ENCODE results near the gene ABCB11. TPM values are rescaled to one million over a fixed set of nuclear protein-coding genes. Genes with fewer than 3 reads are reported as not detected.

Gene ABCB11
- total RNA-seq, 1 donor from 2014 or later = 0.18 TPM

- Mint-ChIP-seq H3K27ac (no peak overlapping the region), H3K4me3 (no peak overlapping the region), H3K9me3 (no peaks in the 10 kb centered on the region), H3K27me3 (ENCODE audit: low read depth) (peaks cover 8% of the 10 kb centered on the region), H3K36me3 (no peaks in the 10 kb centered on the region), H3K4me1 (no peaks in the 10 kb centered on the region)
- no peak for TF ChIP-seq CTCF (IDR thresholded peaks at IDR 0.05; ENCODE audit: unreplicated experiment)
- DNase-seq (ENCODE audit: low spot score in 2 of 2, unreplicated experiment in 2 of 2) = no peak
These were observed 1.8 kb downstream of the ABCB11 start for GRCh38 chr2:169029341-169029740.

- DNase-seq (ENCODE audit: low spot score in 2 of 2, unreplicated experiment in 2 of 2) = no peak
- peaks cover 14% of the 10 kb centered on the region for H3K27me3 Mint-ChIP-seq (ENCODE audit: low read depth)
- no peak overlapping the region for H3K27ac Mint-ChIP-seq
- no peaks in the 10 kb centered on the region for H3K4me1 Mint-ChIP-seq
- no peaks in the 10 kb centered on the region for H3K36me3 Mint-ChIP-seq
- H3K4me3 Mint-ChIP-seq = no peak overlapping the region
- TF ChIP-seq CTCF (IDR thresholded peaks at IDR 0.05; ENCODE audit: unreplicated experiment) = no peak
- no peaks in the 10 kb centered on the region for H3K9me3 Mint-ChIP-seq
These were observed 3.9 kb downstream of the ABCB11 start for GRCh38 chr2:169027234-169027633.

GRCh38 chr2:169026056-169026455, 5.1 kb downstream of the ABCB11 start:
- H3K27me3 Mint-ChIP-seq (ENCODE audit: low read depth) = peaks cover 14% of the 10 kb centered on the region
- no peaks in the 10 kb centered on the region for H3K9me3 Mint-ChIP-seq
- no peaks in the 10 kb centered on the region for H3K4me1 Mint-ChIP-seq
- DNase-seq (ENCODE audit: low spot score in 2 of 2, unreplicated experiment in 2 of 2) = no peak
- no peak overlapping the region for H3K27ac Mint-ChIP-seq
- no peak overlapping the region for H3K4me3 Mint-ChIP-seq
- H3K36me3 Mint-ChIP-seq = no peaks in the 10 kb centered on the region
- TF ChIP-seq CTCF (IDR thresholded peaks at IDR 0.05; ENCODE audit: unreplicated experiment) = no peak

GRCh38 chr2:169023161-169023560, 8.0 kb downstream of the ABCB11 start:
- Mint-ChIP-seq H3K27me3 (ENCODE audit: low read depth) (peaks cover 25% of the 10 kb centered on the region), H3K4me1 (no peaks in the 10 kb centered on the region), H3K4me3 (no peak overlapping the region), H3K27ac (no peak overlapping the region), H3K9me3 (no peaks in the 10 kb centered on the region), H3K36me3 (no peaks in the 10 kb centered on the region)
- DNase-seq (ENCODE audit: low spot score in 2 of 2, unreplicated experiment in 2 of 2) = no peak
- TF ChIP-seq CTCF (IDR thresholded peaks at IDR 0.05; ENCODE audit: unreplicated experiment) = no peak

- TF ChIP-seq CTCF (IDR thresholded peaks at IDR 0.05; ENCODE audit: unreplicated experiment) = no peak
- Mint-ChIP-seq H3K4me1 (no peaks in the 10 kb centered on the region), H3K27ac (no peak overlapping the region), H3K36me3 (no peaks in the 10 kb centered on the region), H3K4me3 (no peak overlapping the region), H3K27me3 (ENCODE audit: low read depth) (peaks cover 46% of the 10 kb centered on the region), H3K9me3 (no peaks in the 10 kb centered on the region)
- DNase-seq (ENCODE audit: low spot score in 2 of 2, unreplicated experiment in 2 of 2) = no peak
These were observed 12.7 kb downstream of the ABCB11 start for GRCh38 chr2:169018390-169018789.

GRCh38 chr2:169015943-169016342, 15.2 kb downstream of the ABCB11 start:
- H3K36me3 Mint-ChIP-seq = no peaks in the 10 kb centered on the region
- no peaks in the 10 kb centered on the region for H3K9me3 Mint-ChIP-seq
- no peak for TF ChIP-seq CTCF (IDR thresholded peaks at IDR 0.05; ENCODE audit: unreplicated experiment)
- no peak overlapping the region for H3K27ac Mint-ChIP-seq
- peaks cover 57% of the 10 kb centered on the region for H3K27me3 Mint-ChIP-seq (ENCODE audit: low read depth)
- H3K4me1 Mint-ChIP-seq = peaks cover 4% of the 10 kb centered on the region
- no peak for DNase-seq (ENCODE audit: low spot score in 2 of 2, unreplicated experiment in 2 of 2)
- H3K4me3 Mint-ChIP-seq = no peak overlapping the region
